GM23248 (cell line): ENCODE data around the gene QKI.

Experiments
- EZH2 ChIP-seq: fragments of 200-600 bp; sonication (generic); IDR thresholded peaks from 2 replicates; pipeline ENCODE4 v1.6.1; 2018; ENCODE audit warnings: antibody characterized with exemption, mild to moderate bottlenecking; ENCODE audit not compliant: insufficient read depth, poor library complexity, severe bottlenecking
- EZH2phosphoT487 ChIP-seq: fragments of 200-600 bp; sonication (generic); IDR thresholded peaks from 2 replicates; pipeline ENCODE4 v1.6.1; 2018; ENCODE audit warnings: antibody characterized with exemption, moderate library complexity, mild to moderate bottlenecking, low read depth; ENCODE audit not compliant: insufficient read depth

DNA sequence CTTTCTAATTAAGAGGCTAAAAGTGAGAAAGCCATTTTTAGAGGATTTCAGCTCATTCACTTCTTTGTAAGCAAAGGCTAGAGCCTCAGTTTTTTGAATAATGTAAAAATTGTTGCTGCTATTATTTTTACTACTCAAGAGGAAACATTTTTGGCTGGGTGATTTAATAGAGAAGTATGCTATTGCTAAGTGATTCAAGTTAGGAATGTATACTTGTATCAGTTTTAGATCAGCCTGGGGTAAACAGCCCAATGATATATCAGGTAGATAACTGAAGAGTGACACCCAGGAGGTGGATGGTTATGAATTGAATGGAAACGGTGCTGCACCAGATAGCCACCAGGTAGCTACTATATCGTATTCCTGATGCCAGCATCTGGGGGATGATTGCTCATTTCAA, 9.2 kb downstream of the QKI start:
- TF ChIP-seq EZH2phosphoT487 (no peak), EZH2 (no peak)
